ENCODE results near the gene GPSM3.

DNA sequence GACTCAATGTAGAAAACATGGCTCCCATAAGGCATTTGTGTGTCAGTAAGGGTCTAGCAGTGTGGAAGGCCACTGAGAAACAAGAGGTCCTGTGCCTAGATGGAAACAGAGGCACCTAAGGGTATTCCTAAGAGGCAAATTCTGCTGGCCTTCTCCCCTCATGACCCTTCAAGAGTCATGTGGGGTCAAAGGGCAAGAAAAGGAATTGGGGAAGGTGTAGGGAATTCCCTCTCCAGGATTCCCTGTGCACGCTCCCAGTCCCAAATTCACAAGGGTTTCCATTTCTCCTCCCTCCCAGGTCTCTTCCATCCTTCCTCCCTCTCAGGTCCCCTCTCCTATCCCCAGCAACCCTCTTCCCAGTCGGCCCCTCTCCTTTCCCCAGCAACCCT is 17.1 kb downstream of the GPSM3 start:
- TF ChIP-seq POLR2A (IDR thresholded peaks at IDR 0.05; ENCODE audit: low read depth, low read length) = no peak
- TF ChIP-seq FOS (IDR thresholded peaks at IDR 0.05; ENCODE audit: borderline replicate concordance, insufficient read depth, low read length) = no peak
- TF ChIP-seq, protein P1, sequence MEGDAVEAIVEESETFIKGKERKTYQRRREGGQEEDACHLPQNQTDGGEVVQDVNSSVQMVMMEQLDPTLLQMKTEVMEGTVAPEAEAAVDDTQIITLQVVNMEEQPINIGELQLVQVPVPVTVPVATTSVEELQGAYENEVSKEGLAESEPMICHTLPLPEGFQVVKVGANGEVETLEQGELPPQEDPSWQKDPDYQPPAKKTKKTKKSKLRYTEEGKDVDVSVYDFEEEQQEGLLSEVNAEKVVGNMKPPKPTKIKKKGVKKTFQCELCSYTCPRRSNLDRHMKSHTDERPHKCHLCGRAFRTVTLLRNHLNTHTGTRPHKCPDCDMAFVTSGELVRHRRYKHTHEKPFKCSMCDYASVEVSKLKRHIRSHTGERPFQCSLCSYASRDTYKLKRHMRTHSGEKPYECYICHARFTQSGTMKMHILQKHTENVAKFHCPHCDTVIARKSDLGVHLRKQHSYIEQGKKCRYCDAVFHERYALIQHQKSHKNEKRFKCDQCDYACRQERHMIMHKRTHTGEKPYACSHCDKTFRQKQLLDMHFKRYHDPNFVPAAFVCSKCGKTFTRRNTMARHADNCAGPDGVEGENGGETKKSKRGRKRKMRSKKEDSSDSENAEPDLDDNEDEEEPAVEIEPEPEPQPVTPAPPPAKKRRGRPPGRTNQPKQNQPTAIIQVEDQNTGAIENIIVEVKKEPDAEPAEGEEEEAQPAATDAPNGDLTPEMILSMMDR (IDR thresholded peaks at IDR 0.05; ENCODE audit: extremely low read depth in 1 of 2, insufficient read depth in 1 of 2, low read depth in 1 of 2, low read length in 2 of 2) = no peak
- TF ChIP-seq EZH2 (IDR thresholded peaks at IDR 0.05; ENCODE audit: borderline replicate concordance, low read depth, low read length, severe bottlenecking) = no peak
- TF ChIP-seq, protein P2, sequence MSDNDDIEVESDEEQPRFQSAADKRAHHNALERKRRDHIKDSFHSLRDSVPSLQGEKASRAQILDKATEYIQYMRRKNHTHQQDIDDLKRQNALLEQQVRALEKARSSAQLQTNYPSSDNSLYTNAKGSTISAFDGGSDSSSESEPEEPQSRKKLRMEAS (IDR thresholded peaks at IDR 0.05; ENCODE audit: insufficient read depth, insufficient read length) = no peak
